ENCODE results near the gene CFAP206. TPM values are rescaled to one million over a fixed set of nuclear protein-coding genes. Genes with fewer than 3 reads are reported as not detected.
"Not testable (repeated sequence)": the region's sequence is repeated elsewhere in the genome, so short reads cannot be mapped to it uniquely, and the experiment has no call there.

CFAP206 gene
- total and polyA plus RNA-seq, 2 donors (not counting 1 experiment from before 2014, with no cell fraction given) = not detected

GRCh38 chr6:87484491-87484890 is 76.7 kb downstream of the CFAP206 start:
- CTCF ChIA-PET = no interaction called here
- WGBS (ENCODE audit: insufficient coverage) = 100% methylated on average over 7 of the region's 7 CpGs

GRCh38 chr6:87487555-87487954 is 79.8 kb downstream of the CFAP206 start:
- H3K36me3 ChIP-seq (replicated peaks in 1 of 2; ENCODE audit: control extremely low read depth in 1 of 2, control insufficient read depth in 1 of 2, extremely low read depth in 1 of 2, insufficient read depth in 2 of 2, low read length in 1 of 2) = peaks cover 0 to 1% of the 10 kb centered on the region in 2 experiments
- H3K4me1 Mint-ChIP-seq = no peaks in the 10 kb centered on the region
- H4K20me1 ChIP-seq (ENCODE audit: control insufficient read depth, insufficient read depth, low read length, poor library complexity, severe bottlenecking) = no peaks in the 10 kb centered on the region
- WGBS (ENCODE audit: insufficient coverage) = 100% methylated on average over 2 of the region's 4 CpGs
- no peaks in the 10 kb centered on the region for H3K9me3 Mint-ChIP-seq (ENCODE audit: insufficient read depth)
- no peak overlapping the region for H3K4me3 ChIP-seq (ENCODE audit: control extremely low read depth in 1 of 5, extremely low read depth in 1 of 5, insufficient read depth in 1 of 5, low read depth in 2 of 5, low read length in 4 of 5)
- H3K27me3 Mint-ChIP-seq = no peaks in the 10 kb centered on the region
- no peak overlapping the region for H3K27ac Mint-ChIP-seq
- no peaks in the 10 kb centered on the region for H3K4me1 ChIP-seq (ENCODE audit: control insufficient read depth in 2 of 2, insufficient read depth in 2 of 2, low read length in 2 of 2)
- ATAC-seq (ENCODE audit: low read depth) (no peak), DNase-seq (no peak)
- H3K4me3 Mint-ChIP-seq = no peak overlapping the region
- intact Hi-C loops (cut with micrococcal nuclease) = no loop called here
- POLR2A ChIA-PET = no interaction called here
- CTCF ChIA-PET = no interaction called here
- H3K4me2 ChIP-seq (replicated peaks; ENCODE audit: low read depth, low read length, poor library complexity, severe bottlenecking) = no peak overlapping the region
- no peak overlapping the region for H3K9ac ChIP-seq (ENCODE audit: low read length)
- no peak for TF ChIP-seq EZH2 (IDR thresholded peaks at IDR 0.05; ENCODE audit: borderline replicate concordance, insufficient read depth, low read depth, low read length, poor library complexity, severe bottlenecking)
- no peak for TF ChIP-seq CTCF (IDR thresholded peaks at IDR 0.05)
- no peak overlapping the region for H2AFZ ChIP-seq (ENCODE audit: insufficient read depth, low read depth, low read length, poor library complexity, severe bottlenecking)
- peaks cover 5% of the 10 kb centered on the region for H3K79me2 ChIP-seq (ENCODE audit: control insufficient read depth, insufficient read depth, low read length)
- H3K27ac ChIP-seq (ENCODE audit: low read length in 2 of 2) = no peak overlapping the region
- H3K27me3 ChIP-seq (replicated peaks in 1 of 4; ENCODE audit: control extremely low read depth in 1 of 4, control insufficient read depth in 3 of 4, insufficient read depth in 4 of 4, low read length in 3 of 4) = no peaks in the 10 kb centered on the region
- no peaks in the 10 kb centered on the region for H3K9me3 ChIP-seq (ENCODE audit: control extremely low read depth in 1 of 3, control insufficient read depth in 2 of 3, insufficient read depth in 1 of 3, low read length in 2 of 3)

More at GRCh38 chr6:87484491-87484890, 76.7 kb downstream of the CFAP206 start:
- Histone ChIP-seq H2AFZ (ENCODE audit: insufficient read depth, low read depth, low read length, poor library complexity, severe bottlenecking) (no peak overlapping the region), H3K9ac (ENCODE audit: low read length) (no peak overlapping the region), H3K27ac (ENCODE audit: low read length in 2 of 2) (no peak overlapping the region), H3K4me1 (ENCODE audit: control insufficient read depth in 2 of 2, insufficient read depth in 2 of 2, low read length in 2 of 2) (no peaks in the 10 kb centered on the region), H3K79me2 (ENCODE audit: control insufficient read depth, insufficient read depth, low read length) (peaks cover 10% of the 10 kb centered on the region), H3K9me3 (ENCODE audit: control extremely low read depth in 1 of 3, control insufficient read depth in 2 of 3, insufficient read depth in 1 of 3, low read length in 2 of 3) (no peaks in the 10 kb centered on the region), H3K27me3 (replicated peaks in 1 of 4; ENCODE audit: control extremely low read depth in 1 of 4, control insufficient read depth in 3 of 4, insufficient read depth in 4 of 4, low read length in 3 of 4) (no peaks in the 10 kb centered on the region), H3K4me3 (ENCODE audit: control extremely low read depth in 1 of 5, extremely low read depth in 1 of 5, insufficient read depth in 1 of 5, low read depth in 2 of 5, low read length in 4 of 5) (no peak overlapping the region), H3K36me3 (replicated peaks in 1 of 2; ENCODE audit: control extremely low read depth in 1 of 2, control insufficient read depth in 1 of 2, extremely low read depth in 1 of 2, insufficient read depth in 2 of 2, low read length in 1 of 2) (peaks cover 0 to 1% of the 10 kb centered on the region in 2 experiments), H3K4me2 (replicated peaks; ENCODE audit: low read depth, low read length, poor library complexity, severe bottlenecking) (no peak overlapping the region), H4K20me1 (ENCODE audit: control insufficient read depth, insufficient read depth, low read length, poor library complexity, severe bottlenecking) (no peaks in the 10 kb centered on the region)
- Mint-ChIP-seq H3K4me1 (no peaks in the 10 kb centered on the region), H3K9me3 (ENCODE audit: insufficient read depth) (no peaks in the 10 kb centered on the region), H3K4me3 (no peak overlapping the region), H3K27ac (no peak overlapping the region), H3K27me3 (no peaks in the 10 kb centered on the region)
- intact Hi-C loops (cut with micrococcal nuclease) = no loop called here
- POLR2A ChIA-PET = no interaction called here
- no peak for ATAC-seq (ENCODE audit: low read depth)
- TF ChIP-seq CTCF (IDR thresholded peaks at IDR 0.05) (no peak), EZH2 (IDR thresholded peaks at IDR 0.05; ENCODE audit: borderline replicate concordance, insufficient read depth, low read depth, low read length, poor library complexity, severe bottlenecking) (no peak)
- DNase-seq = no peak

- H3K4me2 ChIP-seq (replicated peaks; ENCODE audit: low read depth, low read length, poor library complexity, severe bottlenecking); ATAC-seq (ENCODE audit: low read depth); H3K27ac Mint-ChIP-seq; intact Hi-C loops (cut with micrococcal nuclease); H3K9me3 ChIP-seq (ENCODE audit: control extremely low read depth in 1 of 3, control insufficient read depth in 2 of 3, insufficient read depth in 1 of 3, low read length in 2 of 3); DNase-seq; H3K27me3 Mint-ChIP-seq; H3K27ac ChIP-seq (ENCODE audit: low read length in 2 of 2); H3K79me2 ChIP-seq (ENCODE audit: control insufficient read depth, insufficient read depth, low read length); H4K20me1 ChIP-seq (ENCODE audit: control insufficient read depth, insufficient read depth, low read length, poor library complexity, severe bottlenecking); H3K4me1 Mint-ChIP-seq; H3K4me3 Mint-ChIP-seq; H3K4me3 ChIP-seq (ENCODE audit: control extremely low read depth in 1 of 5, extremely low read depth in 1 of 5, insufficient read depth in 1 of 5, low read depth in 2 of 5, low read length in 4 of 5); H3K9me3 Mint-ChIP-seq (ENCODE audit: insufficient read depth); POLR2A ChIA-PET; H3K9ac ChIP-seq (ENCODE audit: low read length); H3K4me1 ChIP-seq (ENCODE audit: control insufficient read depth in 2 of 2, insufficient read depth in 2 of 2, low read length in 2 of 2); H3K27me3 ChIP-seq (replicated peaks in 1 of 4; ENCODE audit: control extremely low read depth in 1 of 4, control insufficient read depth in 3 of 4, insufficient read depth in 4 of 4, low read length in 3 of 4); H3K36me3 ChIP-seq (replicated peaks in 1 of 2; ENCODE audit: control extremely low read depth in 1 of 2, control insufficient read depth in 1 of 2, extremely low read depth in 1 of 2, insufficient read depth in 2 of 2, low read length in 1 of 2); CTCF ChIA-PET; H2AFZ ChIP-seq (ENCODE audit: insufficient read depth, low read depth, low read length, poor library complexity, severe bottlenecking): not testable (repeated sequence)
- 80% methylated on average over 1 of the region's 8 CpGs for WGBS (ENCODE audit: insufficient coverage)
Observed at GRCh38 chr6:87489326-87489725, 81.6 kb downstream of the CFAP206 start.
